ENCODE measurements around the gene LTO1. TPM values are rescaled to one million over a fixed set of nuclear protein-coding genes. Genes with fewer than 3 reads are reported as not detected.

The LTO1 gene
- total and polyA plus RNA-seq, 2 donors: 15.9 to 16.9 TPM

- Histone ChIP-seq H3K4me3 (ENCODE audit: low read depth, low read length) (no peak overlapping the region), H3K27ac (ENCODE audit: low read depth) (no peak overlapping the region), H3K36me3 (ENCODE audit: insufficient read depth) (no peaks in the 10 kb centered on the region), H3K4me1 (ENCODE audit: insufficient read depth) (no peaks in the 10 kb centered on the region)
- 32% methylated on average over 18 of the region's 18 CpGs for WGBS
- no peak for DNase-seq (ENCODE audit: extremely low spot score)
Measured at GRCh38 chr11:69705351-69705811, 30.2 kb upstream of the LTO1 start.

- DNase-seq (ENCODE audit: extremely low spot score): no peak
Measured at GRCh38 chr11:69704508-69705253, 29.5 kb upstream of the LTO1 start.

GRCh38 chr11:69703768-69704507 lies 28.8 kb upstream of the LTO1 start, which contains the start of gene FGF19:
FGF19 (minus strand) TSS chr11:69704022; CDS start chr11:69703876, 146 bp downstream.
- DNase-seq (ENCODE audit: extremely low spot score): no peak
- WGBS: under 1% methylated on average over 67 of the region's 67 CpGs

More at GRCh38 chr11:69704508-69705253, 29.5 kb upstream of the LTO1 start:
- no peak overlapping the region for H3K27ac ChIP-seq (ENCODE audit: low read depth)
- 5% methylated on average over 63 of the region's 63 CpGs for WGBS
- no peaks in the 10 kb centered on the region for H3K4me1 ChIP-seq (ENCODE audit: insufficient read depth)
- H3K36me3 ChIP-seq (ENCODE audit: insufficient read depth): no peaks in the 10 kb centered on the region
- no peak overlapping the region for H3K4me3 ChIP-seq (ENCODE audit: low read depth, low read length)

GRCh38 chr11:69703453-69703767 lies 28.3 kb upstream of the LTO1 start:
- Histone ChIP-seq H3K27ac (ENCODE audit: low read depth) (no peak overlapping the region), H3K4me1 (ENCODE audit: insufficient read depth) (no peaks in the 10 kb centered on the region), H3K4me3 (ENCODE audit: low read depth, low read length) (no peak overlapping the region), H3K36me3 (ENCODE audit: insufficient read depth) (no peaks in the 10 kb centered on the region)
- DNase-seq (ENCODE audit: extremely low spot score): no peak
- WGBS: 5% methylated on average over 34 of the region's 34 CpGs

More at GRCh38 chr11:69703768-69704507, 28.8 kb upstream of the LTO1 start, which contains the start of gene FGF19:
- Histone ChIP-seq H3K4me1 (ENCODE audit: insufficient read depth) (no peaks in the 10 kb centered on the region), H3K27ac (ENCODE audit: low read depth) (no peak within 1 kb of the TSS), H3K4me3 (ENCODE audit: low read depth, low read length) (peak within 1 kb of the TSS; percentile 17), H3K36me3 (ENCODE audit: insufficient read depth) (no peaks in the 10 kb centered on the region)

GRCh38 chr11:69702769-69703452 lies 27.8 kb upstream of the LTO1 start:
- 18% methylated on average over 45 of the region's 45 CpGs for WGBS
- Histone ChIP-seq H3K27ac (ENCODE audit: low read depth) (no peak overlapping the region), H3K4me1 (ENCODE audit: insufficient read depth) (no peaks in the 10 kb centered on the region), H3K36me3 (ENCODE audit: insufficient read depth) (no peaks in the 10 kb centered on the region), H3K4me3 (ENCODE audit: low read depth, low read length) (no peak overlapping the region)
- no peak for DNase-seq (ENCODE audit: extremely low spot score)

- no peak overlapping the region for H3K27ac ChIP-seq (ENCODE audit: low read depth)
- H3K36me3 ChIP-seq (ENCODE audit: insufficient read depth): no peaks in the 10 kb centered on the region
- H3K4me1 ChIP-seq (ENCODE audit: insufficient read depth): no peaks in the 10 kb centered on the region
- WGBS: 13% methylated on average over 35 of the region's 35 CpGs
- no peak for DNase-seq (ENCODE audit: extremely low spot score)
- H3K4me3 ChIP-seq (ENCODE audit: low read depth, low read length): no peak overlapping the region
Measured at GRCh38 chr11:69702239-69702691, 27.1 kb upstream of the LTO1 start.

- DNase-seq (ENCODE audit: extremely low spot score): no peak
- Histone ChIP-seq H3K4me3 (ENCODE audit: low read depth, low read length) (no peak overlapping the region), H3K4me1 (ENCODE audit: insufficient read depth) (no peaks in the 10 kb centered on the region), H3K36me3 (ENCODE audit: insufficient read depth) (no peaks in the 10 kb centered on the region), H3K27ac (ENCODE audit: low read depth) (no peak overlapping the region)
- WGBS: 44% methylated on average over 20 of the region's 20 CpGs
Measured at GRCh38 chr11:69700278-69701140, 25.4 kb upstream of the LTO1 start.

- no peak for DNase-seq (ENCODE audit: extremely low spot score)
- no peaks in the 10 kb centered on the region for H3K4me1 ChIP-seq (ENCODE audit: insufficient read depth)
- no peak overlapping the region for H3K4me3 ChIP-seq (ENCODE audit: low read depth, low read length)
- no peak overlapping the region for H3K27ac ChIP-seq (ENCODE audit: low read depth)
- H3K36me3 ChIP-seq (ENCODE audit: insufficient read depth): no peaks in the 10 kb centered on the region
- WGBS: 63% methylated on average over 13 of the region's 13 CpGs
Measured at GRCh38 chr11:69699213-69699612, 24.1 kb upstream of the LTO1 start.

- no peak for DNase-seq (ENCODE audit: extremely low spot score)
- WGBS: 94% methylated on average over 2 of the region's 2 CpGs
- H3K4me3 ChIP-seq (ENCODE audit: low read depth, low read length): no peak overlapping the region
Measured at GRCh38 chr11:69698362-69698761, 23.2 kb upstream of the LTO1 start.

GRCh38 chr11:69697861-69698260 lies 22.7 kb upstream of the LTO1 start:
- no peaks in the 10 kb centered on the region for H3K4me1 ChIP-seq (ENCODE audit: insufficient read depth)
- H3K27ac ChIP-seq (ENCODE audit: low read depth): no peak overlapping the region
- no peak for DNase-seq (ENCODE audit: extremely low spot score)
- WGBS: 89% methylated on average over 10 of the region's 10 CpGs
- H3K4me3 ChIP-seq (ENCODE audit: low read depth, low read length): no peak overlapping the region
- no peaks in the 10 kb centered on the region for H3K36me3 ChIP-seq (ENCODE audit: insufficient read depth)

More at GRCh38 chr11:69698362-69698761, 23.2 kb upstream of the LTO1 start:
- Histone ChIP-seq H3K4me1 (ENCODE audit: insufficient read depth) (no peaks in the 10 kb centered on the region), H3K36me3 (ENCODE audit: insufficient read depth) (no peaks in the 10 kb centered on the region), H3K27ac (ENCODE audit: low read depth) (no peak overlapping the region)

- no peak overlapping the region for H3K27ac ChIP-seq (ENCODE audit: low read depth)
- no peak for DNase-seq (ENCODE audit: extremely low spot score)
- H3K4me1 ChIP-seq (ENCODE audit: insufficient read depth): no peaks in the 10 kb centered on the region
- no peaks in the 10 kb centered on the region for H3K36me3 ChIP-seq (ENCODE audit: insufficient read depth)
- WGBS: 94% methylated on average over 8 of the region's 8 CpGs
- no peak overlapping the region for H3K4me3 ChIP-seq (ENCODE audit: low read depth, low read length)
Measured at GRCh38 chr11:69697469-69697843, 22.3 kb upstream of the LTO1 start.

- WGBS: 68% methylated on average over 15 of the region's 15 CpGs
Measured at GRCh38 chr11:69696749-69697468, 21.8 kb upstream of the LTO1 start.

More at GRCh38 chr11:69696749-69697468, 21.8 kb upstream of the LTO1 start:
- no peak for DNase-seq (ENCODE audit: extremely low spot score)
- H3K27ac ChIP-seq (ENCODE audit: low read depth): no peak overlapping the region
- no peak overlapping the region for H3K4me3 ChIP-seq (ENCODE audit: low read depth, low read length)
- no peaks in the 10 kb centered on the region for H3K4me1 ChIP-seq (ENCODE audit: insufficient read depth)
- no peaks in the 10 kb centered on the region for H3K36me3 ChIP-seq (ENCODE audit: insufficient read depth)

All from urinary bladder (tissue), 4 donors.